GM18502 (cell line): Measurements from ENCODE around the gene NYNRIN.

Source experiments
- ATAC-seq: cut with Tn5 transposase; IDR thresholded peaks from one replicate; pipeline ENCODE4 v1.9.1; 2021; ENCODE audit warnings: mild to moderate bottlenecking; ENCODE audit not compliant: unreplicated experiment, poor library complexity

The NYNRIN gene

GRCh38 chr14:24429395-24430142 is 30.8 kb downstream of the NYNRIN start, which contains the start of the genes CBLN3 and KHNYN:
Gene CBLN3, minus strand, starts transcription at chr14:24429668. Its CDS starts 614 bp downstream, at chr14:24429054.
Gene KHNYN, plus strand, starts transcription at chr14:24429954. Its CDS starts 777 bp downstream, at chr14:24430731.
- ATAC-seq: peak; percentile 86

- ATAC-seq: peak; percentile 64
Observed at GRCh38 chr14:24430143-24430681, 31.4 kb downstream of the NYNRIN start.

GRCh38 chr14:24430682-24431568 is 32.1 kb downstream of the NYNRIN start:
- ATAC-seq: peak; percentile 39

- ATAC-seq: peak; percentile 65
Observed at GRCh38 chr14:24431569-24432258, 32.9 kb downstream of the NYNRIN start.

- ATAC-seq: no peak
Observed at GRCh38 chr14:24432259-24433131, 33.7 kb downstream of the NYNRIN start.

- no peak for ATAC-seq
Observed at GRCh38 chr14:24434036-24434435, 35.2 kb downstream of the NYNRIN start.

- ATAC-seq: no peak
Observed at GRCh38 chr14:24434676-24435075, 35.9 kb downstream of the NYNRIN start.

GRCh38 chr14:24435192-24435810 is 36.5 kb downstream of the NYNRIN start:
- no peak for ATAC-seq

- ATAC-seq: no peak
Observed at GRCh38 chr14:24435998-24436354, 37.2 kb downstream of the NYNRIN start.

- peak; percentile 46 for ATAC-seq
Observed at GRCh38 chr14:24436355-24437019, 37.7 kb downstream of the NYNRIN start.

- ATAC-seq: no peak
Observed at GRCh38 chr14:24437020-24437735, 38.4 kb downstream of the NYNRIN start.

GRCh38 chr14:24437736-24438067 is 38.9 kb downstream of the NYNRIN start:
- no peak for ATAC-seq

- no peak for ATAC-seq
Observed at GRCh38 chr14:24438223-24439097, 39.7 kb downstream of the NYNRIN start.

- no peak for ATAC-seq
Observed at GRCh38 chr14:24439257-24439656, 40.5 kb downstream of the NYNRIN start.

- no peak for ATAC-seq
Observed at GRCh38 chr14:24439830-24440605, 41.2 kb downstream of the NYNRIN start.
